ENCODE measurements around the gene SRSF9.

GRCh38 chr12:120466560-120467315 lies 2.8 kb downstream of the SRSF9 start:
- TF ChIP-seq, protein P1, sequence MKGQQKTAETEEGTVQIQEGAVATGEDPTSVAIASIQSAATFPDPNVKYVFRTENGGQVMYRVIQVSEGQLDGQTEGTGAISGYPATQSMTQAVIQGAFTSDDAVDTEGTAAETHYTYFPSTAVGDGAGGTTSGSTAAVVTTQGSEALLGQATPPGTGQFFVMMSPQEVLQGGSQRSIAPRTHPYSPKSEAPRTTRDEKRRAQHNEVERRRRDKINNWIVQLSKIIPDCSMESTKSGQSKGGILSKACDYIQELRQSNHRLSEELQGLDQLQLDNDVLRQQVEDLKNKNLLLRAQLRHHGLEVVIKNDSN (IDR thresholded peaks at IDR 0.05) = no peak
- TF ChIP-seq YY1 (IDR thresholded peaks at IDR 0.05; ENCODE audit: low read depth) = no peak
